ENCODE data around the gene KRT1. TPM values are rescaled to one million over a fixed set of nuclear protein-coding genes. Genes with fewer than 3 reads are reported as not detected.
A peak's percentile ranks its signal among the peaks of the same experiment; 100 is the strongest.

KRT1 gene
- total RNA-seq, 2 experiments from 2014 or later = 0.13 to 0.30 TPM

GRCh38 chr12:52647601-52648000 lies 32.6 kb downstream of the KRT1 start:
- Mint-ChIP-seq H3K9me3 (peaks cover 3% of the 10 kb centered on the region), H3K4me1 (peaks cover 46% of the 10 kb centered on the region), H3K27me3 (peaks cover 12% of the 10 kb centered on the region), H3K4me3 (no peak overlapping the region), H3K27ac (peak overlapping the region; percentile 32), H3K36me3 (ENCODE audit: low read depth) (peaks cover 10% of the 10 kb centered on the region)
- POLR2A ChIA-PET = no interaction called here
- DNase-seq = no peak
- CTCF ChIA-PET = no interaction called here

- POLR2A ChIA-PET = interaction anchor here (0.8 kb wide), 1 partner anchor 34 kb away, joined by 4 read pairs; the partner anchor contains the start of gene KRT1
- Mint-ChIP-seq H3K4me3 (no peak overlapping the region), H3K36me3 (ENCODE audit: low read depth) (peaks cover 10% of the 10 kb centered on the region), H3K9me3 (peaks cover 3% of the 10 kb centered on the region), H3K27me3 (peaks cover 11% of the 10 kb centered on the region), H3K27ac (peak overlapping the region; percentile 99), H3K4me1 (peaks cover 52% of the 10 kb centered on the region)
- no peak for DNase-seq
- CTCF ChIA-PET = no interaction called here
Observed at GRCh38 chr12:52646613-52647012, 33.6 kb downstream of the KRT1 start.

- Mint-ChIP-seq H3K4me1 (peaks cover 57% of the 10 kb centered on the region), H3K36me3 (ENCODE audit: low read depth) (peaks cover 10% of the 10 kb centered on the region), H3K27ac (peak overlapping the region; percentile 99), H3K27me3 (peaks cover 13% of the 10 kb centered on the region), H3K4me3 (no peak overlapping the region), H3K9me3 (peaks cover 3% of the 10 kb centered on the region)
- ChIA-PET POLR2A (interaction anchor here (0.8 to 1.2 kb wide), 3 partner anchors 11 to 360 kb away, joined by 4 read pairs; partner anchors contain the start of gene KRT1), CTCF (interaction anchor here (1.0 kb wide), 2 partner anchors 12 to 234 kb away, joined by 3 to 4 read pairs; no protein-coding TSS in a partner anchor)
- DNase-seq = no peak
Observed at GRCh38 chr12:52645982-52646381, 34.2 kb downstream of the KRT1 start.

DNA sequence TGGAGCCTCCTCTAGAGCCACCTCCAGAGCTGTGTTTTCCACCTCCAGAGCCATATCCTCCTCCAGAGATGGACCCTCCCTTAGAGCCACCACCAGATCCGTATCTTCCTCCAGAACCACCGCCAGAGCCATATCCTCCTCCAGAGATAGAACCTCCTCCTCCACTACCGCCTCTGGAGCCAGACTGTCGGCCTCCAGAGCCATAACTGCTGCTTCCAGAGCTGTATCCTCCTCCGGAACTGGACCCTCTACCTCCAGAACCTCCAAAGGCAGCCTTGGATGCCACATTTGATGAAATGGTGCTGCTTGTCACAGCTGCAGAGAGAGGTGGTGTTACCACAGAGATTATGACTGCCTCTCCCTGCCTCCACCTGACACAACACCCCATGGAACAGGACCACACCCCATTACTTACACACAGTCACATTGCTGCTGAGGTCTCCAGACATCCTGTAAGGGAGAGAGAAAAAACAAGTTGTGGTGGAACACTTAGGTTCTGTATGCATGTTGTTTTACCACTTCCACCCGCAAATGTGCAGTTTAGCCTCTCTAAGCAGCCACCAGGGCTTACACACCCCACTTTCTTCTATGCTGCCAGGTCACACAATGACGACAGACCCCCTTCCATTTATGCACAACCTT lies 35.0 kb downstream of the KRT1 start:
- Mint-ChIP-seq H3K27ac (peak overlapping the region; percentile 99), H3K9me3 (peaks cover 3% of the 10 kb centered on the region), H3K4me1 (peaks cover 57% of the 10 kb centered on the region), H3K36me3 (ENCODE audit: low read depth) (peaks cover 10% of the 10 kb centered on the region), H3K4me3 (peak overlapping the region; percentile 9), H3K27me3 (peaks cover 16% of the 10 kb centered on the region)
- POLR2A ChIA-PET = interaction anchor here (1.0 to 1.3 kb wide), 4 partner anchors 9 to 360 kb away, joined by 3 to 5 read pairs (median 4); no protein-coding TSS in a partner anchor
- DNase-seq = peak; percentile 76
- CTCF ChIA-PET = interaction anchor here (1.0 to 1.1 kb wide), 3 partner anchors 12 to 234 kb away, joined by 3 to 4 read pairs (median 3); no protein-coding TSS in a partner anchor

DNA sequence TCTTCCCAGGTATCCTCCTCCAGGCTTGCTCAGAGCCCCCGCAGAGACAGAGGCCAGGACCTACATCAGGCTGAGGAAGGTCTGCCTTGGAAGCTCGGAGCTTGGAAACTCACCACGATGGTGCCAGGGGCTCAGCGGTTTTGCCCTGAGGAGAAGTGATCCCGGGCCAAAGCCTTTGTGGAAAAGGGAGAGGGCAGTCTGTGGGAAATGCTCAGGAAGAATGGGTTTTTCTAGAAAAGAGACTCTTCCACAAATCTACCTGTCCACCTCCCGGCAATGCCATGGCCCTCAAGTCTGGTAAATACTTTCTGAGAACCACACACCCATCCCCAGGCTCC lies 36.2 kb downstream of the KRT1 start:
- DNase-seq = no peak
- ChIA-PET CTCF (interaction anchor here (1.1 kb wide), 1 partner anchor 11 kb away, joined by 3 read pairs; no protein-coding TSS in a partner anchor), POLR2A (no interaction called here)
- Mint-ChIP-seq H3K27me3 (peaks cover 19% of the 10 kb centered on the region), H3K27ac (no peak overlapping the region), H3K36me3 (ENCODE audit: low read depth) (peaks cover 10% of the 10 kb centered on the region), H3K4me1 (peaks cover 54% of the 10 kb centered on the region), H3K4me3 (no peak overlapping the region), H3K9me3 (peaks cover 3% of the 10 kb centered on the region)

DNA sequence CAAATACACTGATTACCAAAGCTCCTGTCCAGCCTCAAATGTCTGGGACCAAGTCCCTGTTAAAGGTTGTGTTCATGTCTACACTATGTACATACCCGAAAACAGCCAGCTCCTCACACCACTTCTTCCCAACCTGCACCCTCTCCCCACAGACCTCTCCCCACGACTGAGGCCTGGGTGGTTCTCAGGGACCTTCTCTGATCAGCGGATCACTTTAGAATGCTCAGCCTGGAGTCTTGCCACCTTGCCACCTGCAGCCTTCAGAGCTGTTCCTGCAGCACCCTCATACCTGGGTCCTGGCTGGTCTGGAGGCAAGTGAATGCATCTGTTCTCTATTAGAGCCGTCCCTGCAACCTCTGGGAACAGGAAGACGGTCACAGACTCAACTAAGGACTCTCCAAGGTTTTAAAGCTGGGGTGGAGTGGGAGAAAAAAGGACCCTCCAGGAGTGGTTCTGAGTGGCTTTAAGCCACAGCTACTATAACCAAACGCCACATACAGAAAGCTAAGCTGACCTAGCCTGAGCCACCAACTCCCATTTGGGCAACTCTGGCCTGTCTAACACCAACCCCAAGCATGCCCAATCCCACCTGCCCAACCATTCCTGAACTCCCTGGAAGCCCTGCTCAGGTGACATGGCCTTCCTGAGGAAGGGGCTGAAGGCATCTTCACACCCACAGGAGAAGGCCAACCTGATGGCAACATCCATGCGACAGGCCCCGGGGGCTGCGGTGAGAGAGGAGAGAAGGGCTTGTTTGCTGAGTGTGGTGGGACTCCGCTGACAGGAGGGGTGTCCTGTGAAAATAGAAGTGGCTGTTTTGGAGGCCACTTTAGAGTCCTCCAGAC lies 36.8 kb downstream of the KRT1 start:
- peaks cover 3% of the 10 kb centered on the region for H3K9me3 Mint-ChIP-seq
- ChIA-PET CTCF (interaction anchor here (1.0 kb wide), 1 partner anchor 58 kb away, joined by 3 read pairs; no protein-coding TSS in a partner anchor), POLR2A (no interaction called here)
- H3K4me1 Mint-ChIP-seq = peaks cover 50% of the 10 kb centered on the region
- DNase-seq = no peak
- H3K27ac Mint-ChIP-seq = no peak overlapping the region
- H3K27me3 Mint-ChIP-seq = peaks cover 21% of the 10 kb centered on the region
- H3K4me3 Mint-ChIP-seq = no peak overlapping the region
- H3K36me3 Mint-ChIP-seq (ENCODE audit: low read depth) = peaks cover 10% of the 10 kb centered on the region

- POLR2A ChIA-PET = interaction anchor here (1.0 kb wide), 1 partner anchor 11 kb away, joined by 3 read pairs; no protein-coding TSS in a partner anchor
- peaks cover 38% of the 10 kb centered on the region for H3K4me1 Mint-ChIP-seq
Observed at GRCh38 chr12:52641468-52641867, 38.7 kb downstream of the KRT1 start.

GRCh38 chr12:52637299-52637698 lies 42.9 kb downstream of the KRT1 start:
- H3K4me1 Mint-ChIP-seq = peaks cover 33% of the 10 kb centered on the region
- ChIA-PET POLR2A (no interaction called here), CTCF (no interaction called here)
- H3K9me3 Mint-ChIP-seq = no peaks in the 10 kb centered on the region
- no peak overlapping the region for H3K27ac Mint-ChIP-seq
- no peaks in the 10 kb centered on the region for H3K36me3 Mint-ChIP-seq (ENCODE audit: low read depth)
- DNase-seq = no peak
- no peak overlapping the region for H3K4me3 Mint-ChIP-seq
- peaks cover 37% of the 10 kb centered on the region for H3K27me3 Mint-ChIP-seq

More at GRCh38 chr12:52641468-52641867, 38.7 kb downstream of the KRT1 start:
- Mint-ChIP-seq H3K4me3 (no peak overlapping the region), H3K27me3 (peaks cover 30% of the 10 kb centered on the region), H3K27ac (no peak overlapping the region), H3K36me3 (ENCODE audit: low read depth) (peaks cover 10% of the 10 kb centered on the region), H3K9me3 (peaks cover 3% of the 10 kb centered on the region)
- no peak for DNase-seq
- CTCF ChIA-PET = interaction anchor here (1.2 to 1.5 kb wide), 2 partner anchors 8 to 58 kb away, joined by 3 to 4 read pairs; no protein-coding TSS in a partner anchor

- CTCF ChIA-PET = interaction anchor here (0.5 to 1.2 kb wide), 2 partner anchors 25 to 74 kb away, joined by 3 read pairs; no protein-coding TSS in a partner anchor
Observed at GRCh38 chr12:52636592-52637258, 43.5 kb downstream of the KRT1 start.

DNA sequence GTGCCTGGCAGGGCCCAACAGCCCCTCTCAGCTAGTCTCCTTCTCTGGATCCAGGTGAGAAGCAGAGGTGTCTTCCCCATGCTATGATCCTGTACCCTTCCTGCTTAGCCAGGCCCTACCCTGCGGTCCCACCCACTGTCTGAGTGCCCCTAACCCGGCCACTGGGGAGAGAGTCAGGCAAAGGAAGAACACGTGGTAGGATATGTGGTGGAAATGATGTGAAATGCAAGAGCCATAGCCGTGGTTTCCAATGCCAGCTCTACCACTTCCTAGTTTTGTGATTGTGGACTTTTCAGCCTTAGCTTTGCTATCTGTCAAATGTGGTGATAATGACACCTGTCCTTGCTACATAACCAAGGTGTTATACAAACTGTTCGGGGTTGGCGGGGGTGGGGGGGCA lies 44.0 kb downstream of the KRT1 start:
- DNase-seq = peak; percentile 15
- POLR2A ChIA-PET = interaction anchor here (1.0 kb wide), 1 partner anchor 9 kb away, joined by 3 read pairs; no protein-coding TSS in a partner anchor

More at GRCh38 chr12:52636592-52637258, 43.5 kb downstream of the KRT1 start:
- Mint-ChIP-seq H3K9me3 (no peaks in the 10 kb centered on the region), H3K4me3 (no peak overlapping the region), H3K36me3 (ENCODE audit: low read depth) (no peaks in the 10 kb centered on the region), H3K27me3 (peaks cover 34% of the 10 kb centered on the region), H3K27ac (no peak overlapping the region), H3K4me1 (peaks cover 29% of the 10 kb centered on the region)
- POLR2A ChIA-PET = interaction anchor here (1.0 kb wide), 1 partner anchor 8 kb away, joined by 3 read pairs; no protein-coding TSS in a partner anchor
- no peak for DNase-seq

GRCh38 chr12:52634266-52635056 lies 45.7 kb downstream of the KRT1 start:
- ChIA-PET CTCF (no interaction called here), POLR2A (interaction anchor here (1.2 to 1.5 kb wide), 2 partner anchors 10 to 11 kb away, joined by 4 to 5 read pairs; no protein-coding TSS in a partner anchor)
- no peak overlapping the region for H3K4me3 Mint-ChIP-seq
- H3K27me3 Mint-ChIP-seq = peaks cover 30% of the 10 kb centered on the region
- no peaks in the 10 kb centered on the region for H3K36me3 Mint-ChIP-seq (ENCODE audit: low read depth)
- peaks cover 29% of the 10 kb centered on the region for H3K4me1 Mint-ChIP-seq
- H3K27ac Mint-ChIP-seq = no peak overlapping the region
- no peaks in the 10 kb centered on the region for H3K9me3 Mint-ChIP-seq
- peak; percentile 11 for DNase-seq

More for the DNA sequence above, 44.0 kb downstream of the KRT1 start:
- Mint-ChIP-seq H3K27me3 (peaks cover 31% of the 10 kb centered on the region), H3K9me3 (no peaks in the 10 kb centered on the region), H3K4me1 (peaks cover 24% of the 10 kb centered on the region), H3K36me3 (ENCODE audit: low read depth) (no peaks in the 10 kb centered on the region), H3K4me3 (no peak overlapping the region), H3K27ac (no peak overlapping the region)
- CTCF ChIA-PET = interaction anchor here (0.5 to 1.2 kb wide), 2 partner anchors 25 to 75 kb away, joined by 3 read pairs; no protein-coding TSS in a partner anchor

GRCh38 chr12:52633383-52633782 lies 46.8 kb downstream of the KRT1 start:
- POLR2A ChIA-PET = interaction anchor here (1.5 kb wide), 1 partner anchor 11 kb away, joined by 5 read pairs; no protein-coding TSS in a partner anchor
- Mint-ChIP-seq H3K36me3 (ENCODE audit: low read depth) (no peaks in the 10 kb centered on the region), H3K4me1 (peaks cover 29% of the 10 kb centered on the region), H3K27ac (peak overlapping the region; percentile 4), H3K4me3 (no peak overlapping the region), H3K9me3 (no peaks in the 10 kb centered on the region), H3K27me3 (peaks cover 26% of the 10 kb centered on the region)
- DNase-seq = peak; percentile 50
- CTCF ChIA-PET = interaction anchor here (0.7 to 1.5 kb wide), 5 partner anchors 8 to 246 kb away, joined by 3 to 4 read pairs (median 3); no protein-coding TSS in a partner anchor

All from activated CD4-positive, alpha-beta memory T cell treated with anti-CD3 and anti-CD28 coated beads, Interleukin-2, amount 10 ng/mL, durations not matched to agents 7 days and 5 days (primary cell).